ENCODE data around the gene S100PBP. TPM values are rescaled to one million over a fixed set of nuclear protein-coding genes. Genes with fewer than 3 reads are reported as not detected.

Gene S100PBP
- total and polyA plus RNA-seq, 10 of the 15 experiments (the other 5 are each of a cell fraction or from before 2014, with no cell fraction given): 17.0 to 98.3 (median 40.6) TPM

DNA sequence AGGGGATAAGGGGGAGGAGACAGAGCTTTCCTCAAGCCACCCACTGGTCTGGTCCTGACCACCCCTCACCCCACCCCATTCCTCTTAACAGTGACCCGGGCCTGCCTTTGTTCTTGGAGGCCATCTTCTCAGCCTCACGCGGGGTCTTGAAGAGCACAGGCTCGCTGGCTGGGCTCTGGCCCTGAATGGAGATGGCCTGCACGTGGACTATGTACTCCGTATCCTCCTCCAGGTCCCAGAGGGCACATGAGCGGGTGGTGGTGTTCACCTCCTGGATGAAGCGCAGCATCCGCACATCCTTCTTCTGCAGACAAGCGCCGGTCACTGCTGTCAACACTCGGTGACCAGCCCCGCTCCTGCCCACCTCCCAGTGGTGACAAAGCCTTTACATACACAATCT lies 50.6 kb downstream of the S100PBP start:
- Histone ChIP-seq H3K4me3 (no peak overlapping the region), H3K4me2 (ENCODE audit: control insufficient read depth, insufficient read depth) (no peak overlapping the region), H2AFZ (ENCODE audit: control insufficient read depth, low read depth, low read length) (no peak overlapping the region), H3K9ac (ENCODE audit: control insufficient read depth, insufficient read depth, low read length) (no peak overlapping the region), H3K79me2 (ENCODE audit: control insufficient read depth, insufficient read depth, low read length) (no peaks in the 10 kb centered on the region), H4K20me1 (ENCODE audit: control insufficient read depth, insufficient read depth) (no peaks in the 10 kb centered on the region; the same call in 1 of the 2 replicates), H3K9me3 (replicated peaks; ENCODE audit: control insufficient read depth, insufficient read depth, low read length) (no peaks in the 10 kb centered on the region), H3K27me3 (replicated peaks in 1 of 2; ENCODE audit: control insufficient read depth in 2 of 2, insufficient read depth in 2 of 2, low read length in 1 of 2) (peaks cover 9 to 12% of the 10 kb centered on the region in 2 experiments; a peak in 3 of 4 replicates), H3K36me3 (ENCODE audit: control insufficient read depth in 2 of 2, insufficient read depth in 2 of 2, low read length in 1 of 2) (peaks cover 3 to 5% of the 10 kb centered on the region in 2 experiments; a peak in 3 of 4 replicates), H3K4me1 (ENCODE audit: control insufficient read depth, insufficient read depth, low read length) (no peaks in the 10 kb centered on the region; the same call in 1 of the 2 replicates), H3K27ac (ENCODE audit: control insufficient read depth, insufficient read depth) (no peak overlapping the region)
- POLR2A ChIA-PET: no interaction called here
- no peak for DNase-seq (ENCODE audit: low read depth, low spot score)
- 83% methylated on average over 13 of the region's 13 CpGs for WGBS (ENCODE audit: insufficient coverage, insufficient replicate concordance, low lambda C conversion rate, missing lambda C conversion rate)
- BruUV-seq (replicated peaks): no TSS peak
- in situ Hi-C loops (cut with MboI): no loop called here
- CTCF ChIA-PET: no interaction called here
- no peak for ATAC-seq
- FAIRE-seq: no peak
- RAD21 ChIA-PET (ENCODE audit: unreplicated experiment): no interaction called here
- no peak for TF ChIP-seq HDAC2 (IDR thresholded peaks at IDR 0.05)
- TF ChIP-seq, protein P1, sequence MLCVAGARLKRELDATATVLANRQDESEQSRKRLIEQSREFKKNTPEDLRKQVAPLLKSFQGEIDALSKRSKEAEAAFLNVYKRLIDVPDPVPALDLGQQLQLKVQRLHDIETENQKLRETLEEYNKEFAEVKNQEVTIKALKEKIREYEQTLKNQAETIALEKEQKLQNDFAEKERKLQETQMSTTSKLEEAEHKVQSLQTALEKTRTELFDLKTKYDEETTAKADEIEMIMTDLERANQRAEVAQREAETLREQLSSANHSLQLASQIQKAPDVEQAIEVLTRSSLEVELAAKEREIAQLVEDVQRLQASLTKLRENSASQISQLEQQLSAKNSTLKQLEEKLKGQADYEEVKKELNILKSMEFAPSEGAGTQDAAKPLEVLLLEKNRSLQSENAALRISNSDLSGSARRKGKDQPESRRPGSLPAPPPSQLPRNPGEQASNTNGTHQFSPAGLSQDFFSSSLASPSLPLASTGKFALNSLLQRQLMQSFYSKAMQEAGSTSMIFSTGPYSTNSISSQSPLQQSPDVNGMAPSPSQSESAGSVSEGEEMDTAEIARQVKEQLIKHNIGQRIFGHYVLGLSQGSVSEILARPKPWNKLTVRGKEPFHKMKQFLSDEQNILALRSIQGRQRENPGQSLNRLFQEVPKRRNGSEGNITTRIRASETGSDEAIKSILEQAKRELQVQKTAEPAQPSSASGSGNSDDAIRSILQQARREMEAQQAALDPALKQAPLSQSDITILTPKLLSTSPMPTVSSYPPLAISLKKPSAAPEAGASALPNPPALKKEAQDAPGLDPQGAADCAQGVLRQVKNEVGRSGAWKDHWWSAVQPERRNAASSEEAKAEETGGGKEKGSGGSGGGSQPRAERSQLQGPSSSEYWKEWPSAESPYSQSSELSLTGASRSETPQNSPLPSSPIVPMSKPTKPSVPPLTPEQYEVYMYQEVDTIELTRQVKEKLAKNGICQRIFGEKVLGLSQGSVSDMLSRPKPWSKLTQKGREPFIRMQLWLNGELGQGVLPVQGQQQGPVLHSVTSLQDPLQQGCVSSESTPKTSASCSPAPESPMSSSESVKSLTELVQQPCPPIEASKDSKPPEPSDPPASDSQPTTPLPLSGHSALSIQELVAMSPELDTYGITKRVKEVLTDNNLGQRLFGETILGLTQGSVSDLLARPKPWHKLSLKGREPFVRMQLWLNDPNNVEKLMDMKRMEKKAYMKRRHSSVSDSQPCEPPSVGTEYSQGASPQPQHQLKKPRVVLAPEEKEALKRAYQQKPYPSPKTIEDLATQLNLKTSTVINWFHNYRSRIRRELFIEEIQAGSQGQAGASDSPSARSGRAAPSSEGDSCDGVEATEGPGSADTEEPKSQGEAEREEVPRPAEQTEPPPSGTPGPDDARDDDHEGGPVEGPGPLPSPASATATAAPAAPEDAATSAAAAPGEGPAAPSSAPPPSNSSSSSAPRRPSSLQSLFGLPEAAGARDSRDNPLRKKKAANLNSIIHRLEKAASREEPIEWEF (IDR thresholded peaks at IDR 0.05; ENCODE audit: insufficient replicate concordance, low read depth, low read length): no peak
- TF ChIP-seq, protein P2, sequence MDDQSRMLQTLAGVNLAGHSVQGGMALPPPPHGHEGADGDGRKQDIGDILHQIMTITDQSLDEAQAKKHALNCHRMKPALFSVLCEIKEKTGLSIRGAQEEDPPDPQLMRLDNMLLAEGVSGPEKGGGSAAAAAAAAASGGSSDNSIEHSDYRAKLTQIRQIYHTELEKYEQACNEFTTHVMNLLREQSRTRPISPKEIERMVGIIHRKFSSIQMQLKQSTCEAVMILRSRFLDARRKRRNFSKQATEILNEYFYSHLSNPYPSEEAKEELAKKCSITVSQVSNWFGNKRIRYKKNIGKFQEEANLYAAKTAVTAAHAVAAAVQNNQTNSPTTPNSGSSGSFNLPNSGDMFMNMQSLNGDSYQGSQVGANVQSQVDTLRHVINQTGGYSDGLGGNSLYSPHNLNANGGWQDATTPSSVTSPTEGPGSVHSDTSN (IDR thresholded peaks at IDR 0.05; ENCODE audit: insufficient replicate concordance, low read depth, low read length): no peak
- no peak for TF ChIP-seq MEF2B (IDR thresholded peaks at IDR 0.05; ENCODE audit: partially characterized antibody, poor library complexity, severe bottlenecking)
- no peak for TF ChIP-seq SMAD1 (IDR thresholded peaks at IDR 0.05; ENCODE audit: low read depth, partially characterized antibody)
- TF ChIP-seq SUZ12 (IDR thresholded peaks at IDR 0.05; ENCODE audit: unreplicated experiment): no peak
- no peak for TF ChIP-seq MYB (IDR thresholded peaks at IDR 0.05; ENCODE audit: borderline replicate concordance, low read depth, low read length)
- TF ChIP-seq PML (IDR thresholded peaks at IDR 0.05; ENCODE audit: low read length): no peak
- TF ChIP-seq KLF5 (IDR thresholded peaks at IDR 0.05; ENCODE audit: partially characterized antibody): no peak
- TF ChIP-seq RUNX3 (IDR thresholded peaks at IDR 0.05; ENCODE audit: low read length): no peak
- intact Hi-C loops (cut with micrococcal nuclease; ENCODE audit: unreplicated experiment): no loop called here
- SMC1A ChIA-PET (ENCODE audit: uncharacterized antibody, unreplicated experiment): no interaction called here

Measured in GM12878 (cell line).